HG02884 (cell line): ENCODE data around the gene RUNX1.

Experiments
- ATAC-seq: cut with Tn5 transposase; IDR thresholded peaks from one replicate; pipeline ENCODE4 v1.9.1; 2021; ENCODE audit warnings: mild to moderate bottlenecking, moderate library complexity; ENCODE audit not compliant: unreplicated experiment

The RUNX1 gene

GRCh38 chr21:34771512-34772028, 277.5 kb downstream of the RUNX1 start:
- no peak for ATAC-seq

- ATAC-seq = no peak
Measured at GRCh38 chr21:34770576-34770975, 278.5 kb downstream of the RUNX1 start.

- no peak for ATAC-seq
Measured at GRCh38 chr21:34768326-34768725, 280.8 kb downstream of the RUNX1 start.

- ATAC-seq = no peak
Measured at GRCh38 chr21:34766862-34767261, 282.2 kb downstream of the RUNX1 start.

GRCh38 chr21:34765619-34766018, 283.5 kb downstream of the RUNX1 start:
- no peak for ATAC-seq

GRCh38 chr21:34764715-34765284, 284.3 kb downstream of the RUNX1 start:
- no peak for ATAC-seq

GRCh38 chr21:34762786-34763185, 286.3 kb downstream of the RUNX1 start:
- no peak for ATAC-seq

GRCh38 chr21:34761758-34762330, 287.3 kb downstream of the RUNX1 start:
- ATAC-seq = no peak

GRCh38 chr21:34754690-34755647, 294.1 kb downstream of the RUNX1 start:
- no peak for ATAC-seq

GRCh38 chr21:34748862-34749261, 300.2 kb downstream of the RUNX1 start:
- ATAC-seq = no peak

- peak; percentile 70 for ATAC-seq
Measured at GRCh38 chr21:34745557-34746255, 303.4 kb downstream of the RUNX1 start.

- ATAC-seq = no peak
Measured at GRCh38 chr21:34744801-34745200, 304.3 kb downstream of the RUNX1 start.

- no peak for ATAC-seq
Measured at GRCh38 chr21:34743831-34744230, 305.3 kb downstream of the RUNX1 start.

- no peak for ATAC-seq
Measured at GRCh38 chr21:34743285-34743684, 305.8 kb downstream of the RUNX1 start.

- no peak for ATAC-seq
Measured at GRCh38 chr21:34740198-34740597, 308.9 kb downstream of the RUNX1 start.
